Coronary artery (tissue), 2 donors: ENCODE measurements around the gene ID2.

Experiments
- DNase-seq: peaks from one replicate; pipeline ENCODE4 v3.0.0-alpha.2; 2017; ENCODE audit warnings: low spot score
- H3K27ac ChIP-seq, 2 donors: fragments of 200-600 bp; sonication (generic); one replicate each; pipeline ENCODE4 v1.5.1; 2016 to 2019
- H3K4me3 ChIP-seq: fragments of 200-600 bp; sonication (generic); 2 replicates; pipeline ENCODE4 v1.5.1; 2016; ENCODE audit warnings: mild to moderate bottlenecking, moderate library complexity
- CTCF ChIP-seq: fragments of 200-600 bp; sonication (generic); IDR thresholded peaks from one replicate; pipeline ENCODE4 v1.5.1; 2019; ENCODE audit warnings: antibody characterized with exemption

The ID2 gene

GRCh38 chr2:8643250-8643995 is 38.4 kb upstream of the ID2 start:
- Histone ChIP-seq H3K27ac (no peak overlapping the region), H3K4me3 (no peak overlapping the region)
- TF ChIP-seq CTCF = no peak
- no peak for DNase-seq

GRCh38 chr2:8643996-8644356 is 37.9 kb upstream of the ID2 start:
- no peak for DNase-seq
- H3K27ac ChIP-seq = no peak overlapping the region
- TF ChIP-seq CTCF = no peak
- no peak overlapping the region for H3K4me3 ChIP-seq

GRCh38 chr2:8644605-8645175 is 37.2 kb upstream of the ID2 start:
- no peak for DNase-seq
- Histone ChIP-seq H3K4me3 (no peak overlapping the region), H3K27ac (no peak overlapping the region)
- TF ChIP-seq CTCF = no peak

- Histone ChIP-seq H3K27ac (no peak overlapping the region), H3K4me3 (no peak overlapping the region)
- TF ChIP-seq CTCF = no peak
- no peak for DNase-seq
These were observed 36.6 kb upstream of the ID2 start for GRCh38 chr2:8645176-8645831.

GRCh38 chr2:8646731-8647461 is 35.0 kb upstream of the ID2 start:
- no peak for DNase-seq
- TF ChIP-seq CTCF = no peak
- Histone ChIP-seq H3K27ac (no peak overlapping the region), H3K4me3 (no peak overlapping the region)

GRCh38 chr2:8647462-8647857 is 34.4 kb upstream of the ID2 start:
- Histone ChIP-seq H3K4me3 (no peak overlapping the region), H3K27ac (no peak overlapping the region)
- TF ChIP-seq CTCF = no peak
- no peak for DNase-seq
